Lower leg skin (tissue), 4 donors: ENCODE data around the gene MRRF. TPM values are rescaled to one million over a fixed set of nuclear protein-coding genes. Genes with fewer than 3 reads are reported as not detected.

Source experiments
- DNase-seq, 2 donors: peaks; one replicate each; pipeline ENCODE4 v3.0.0-alpha.2; 2019; ENCODE audit warnings: low spot score in 2 of 2
- H3K4me3 ChIP-seq: fragments of 200-600 bp; sonication (generic); 2 replicates; pipeline ENCODE4 v1.5.1; 2017; ENCODE audit warnings: mild to moderate bottlenecking, low read depth; ENCODE audit not compliant: poor library complexity, severe bottlenecking
- POLR2A ChIP-seq, 2 donors: fragments of 450-650 bp; IDR thresholded peaks; one replicate each; pipeline ENCODE4 v1.6.1; 2016 to 2017; ENCODE audit warnings: antibody characterized with exemption in 2 of 2, mild to moderate bottlenecking in 1 of 2, moderate library complexity in 1 of 2
- WGBS, 2 donors: methylation state at CpG; one replicate each; pipeline ENCODE4 v1.1.5; 2018; 5-methylcytosine and 5-hydroxymethylcytosine counted together
- intact Hi-C: fragments of 100-400 bp; cut with DNase I; formaldehyde crosslinking; loops from one replicate; pipeline ENCODE4 v1.15.0; 2023; ENCODE audit warnings: low total_unique reads
- total RNA-seq, 4 donors: library from RNA; depleted of rRNA; stranded (reverse); fragments of >200 nt; gene quantifications; one replicate each; pipeline ENCODE4 v1.1.0, GENCODE V29; 2016
- TF ChIP-seq, protein P1 (sequence below), 3 donors: fragments of 450-650 bp; IDR thresholded peaks; one replicate each; pipeline ENCODE4 v1.5.1; 2016; ENCODE audit warnings: antibody characterized with exemption in 3 of 3, mild to moderate bottlenecking in 3 of 3, moderate library complexity in 2 of 3

The MRRF gene
- total RNA-seq, 4 donors from 2014 or later, result 30.8 to 56.3 (median 39.9) TPM

DNA sequence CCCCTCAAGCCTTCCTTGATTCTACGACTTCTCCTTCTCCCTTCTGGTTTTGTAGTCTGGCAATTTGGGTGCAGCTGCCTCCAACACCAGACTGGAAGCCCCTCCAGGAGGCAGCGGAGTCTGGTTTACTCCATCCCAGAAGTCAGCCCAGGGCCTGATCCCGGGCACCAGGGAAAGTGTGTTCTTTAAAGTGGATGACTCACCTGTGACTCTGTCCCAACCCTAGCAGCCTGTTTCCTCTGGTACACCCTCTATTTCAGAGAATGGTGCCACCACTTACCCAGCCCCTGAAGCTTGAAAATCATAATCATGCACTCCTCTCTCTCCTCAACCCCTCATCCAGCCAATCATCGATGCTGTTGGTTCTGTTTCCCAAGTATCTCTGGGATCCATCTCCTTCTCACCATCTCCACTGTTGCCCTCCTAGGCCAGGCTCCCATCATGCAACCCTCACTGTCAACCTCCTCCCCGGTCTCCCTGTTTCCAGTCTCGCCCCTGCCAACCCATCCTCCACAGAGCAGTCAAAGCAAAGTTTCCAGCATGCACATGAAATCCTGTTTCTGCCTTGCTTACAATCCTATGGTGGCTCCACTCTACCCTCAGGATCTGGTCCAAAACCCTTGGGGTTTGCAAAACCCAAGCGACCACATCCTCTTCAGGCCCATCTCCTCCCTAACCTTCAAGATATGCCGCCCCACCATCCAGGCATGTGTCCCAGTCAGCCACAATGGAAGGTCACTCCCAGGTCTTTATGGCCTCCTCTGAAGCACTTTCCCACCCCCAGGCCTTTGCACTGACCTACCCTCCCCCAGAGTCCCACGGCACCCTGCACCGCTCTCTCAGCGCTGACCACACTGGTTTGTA lies 46.4 kb upstream of the MRRF start:
- no peak overlapping the region for H3K4me3 ChIP-seq
- intact Hi-C loops, result no loop called here
- WGBS, 2 donors, result 42 to 47% methylated on average over 11 of the region's 11 CpGs
- TF ChIP-seq POLR2A (IDR thresholded peaks at IDR 0.05), result no peak
- TF ChIP-seq, protein P1, sequence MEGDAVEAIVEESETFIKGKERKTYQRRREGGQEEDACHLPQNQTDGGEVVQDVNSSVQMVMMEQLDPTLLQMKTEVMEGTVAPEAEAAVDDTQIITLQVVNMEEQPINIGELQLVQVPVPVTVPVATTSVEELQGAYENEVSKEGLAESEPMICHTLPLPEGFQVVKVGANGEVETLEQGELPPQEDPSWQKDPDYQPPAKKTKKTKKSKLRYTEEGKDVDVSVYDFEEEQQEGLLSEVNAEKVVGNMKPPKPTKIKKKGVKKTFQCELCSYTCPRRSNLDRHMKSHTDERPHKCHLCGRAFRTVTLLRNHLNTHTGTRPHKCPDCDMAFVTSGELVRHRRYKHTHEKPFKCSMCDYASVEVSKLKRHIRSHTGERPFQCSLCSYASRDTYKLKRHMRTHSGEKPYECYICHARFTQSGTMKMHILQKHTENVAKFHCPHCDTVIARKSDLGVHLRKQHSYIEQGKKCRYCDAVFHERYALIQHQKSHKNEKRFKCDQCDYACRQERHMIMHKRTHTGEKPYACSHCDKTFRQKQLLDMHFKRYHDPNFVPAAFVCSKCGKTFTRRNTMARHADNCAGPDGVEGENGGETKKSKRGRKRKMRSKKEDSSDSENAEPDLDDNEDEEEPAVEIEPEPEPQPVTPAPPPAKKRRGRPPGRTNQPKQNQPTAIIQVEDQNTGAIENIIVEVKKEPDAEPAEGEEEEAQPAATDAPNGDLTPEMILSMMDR (IDR thresholded peaks at IDR 0.05), result no peak
- peak in 1 of 2 donors; percentile 71 for DNase-seq

DNA sequence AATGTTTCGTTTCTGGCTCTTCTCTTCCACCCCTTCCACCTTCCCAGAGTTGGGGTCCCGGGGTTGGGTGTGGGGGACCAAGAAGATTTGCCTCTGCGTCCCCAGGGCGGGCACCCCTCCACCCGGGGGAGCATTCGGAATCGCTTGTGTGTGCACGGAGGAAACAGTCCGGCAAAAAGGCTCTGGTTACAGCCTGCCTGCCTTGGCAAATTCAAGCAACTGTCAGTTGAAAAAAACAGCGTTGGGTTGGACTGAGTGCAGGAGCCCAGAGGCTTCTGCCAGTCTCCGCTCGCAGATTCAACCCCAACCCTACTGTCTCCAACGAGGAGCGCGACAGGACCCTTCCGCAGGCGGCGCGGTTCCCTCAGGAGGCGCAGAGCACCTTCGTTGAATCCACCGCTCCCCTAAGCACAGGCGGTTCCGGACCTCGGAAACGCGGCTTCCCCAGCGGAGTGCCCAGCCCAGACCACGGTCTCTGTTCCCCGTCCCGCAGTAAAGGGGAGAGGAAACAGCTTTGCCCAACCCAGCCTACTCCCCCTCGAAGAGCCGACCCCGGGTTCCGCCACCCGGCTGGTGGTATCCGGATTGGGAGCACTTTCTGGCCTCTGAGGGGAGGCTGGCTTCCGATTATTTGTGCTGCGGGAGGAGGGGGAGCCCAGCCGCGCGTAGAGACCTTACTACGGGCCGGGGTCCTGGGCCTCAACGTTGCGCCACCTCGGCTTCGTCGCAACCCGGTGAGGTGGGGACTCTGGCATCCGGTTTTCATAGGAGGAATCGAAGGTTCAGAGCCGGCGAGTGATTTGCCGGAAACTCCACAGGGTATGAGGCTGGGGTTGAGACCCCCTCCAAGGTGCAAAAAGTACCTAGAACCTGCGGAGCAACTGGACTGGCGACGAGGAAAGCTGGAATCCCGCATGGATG lies 45.5 kb upstream of the MRRF start:
- H3K4me3 ChIP-seq, result no peak overlapping the region
- intact Hi-C loops, result no loop called here
- peak in 1 of 2 donors; percentile 78 for DNase-seq
- 5 to 20% methylated on average over 34 to 59 of the region's 59 CpGs for WGBS, 2 donors
- TF ChIP-seq, protein P1 (IDR thresholded peaks at IDR 0.05), result no peak
- TF ChIP-seq POLR2A (IDR thresholded peaks at IDR 0.05), result no peak

DNA sequence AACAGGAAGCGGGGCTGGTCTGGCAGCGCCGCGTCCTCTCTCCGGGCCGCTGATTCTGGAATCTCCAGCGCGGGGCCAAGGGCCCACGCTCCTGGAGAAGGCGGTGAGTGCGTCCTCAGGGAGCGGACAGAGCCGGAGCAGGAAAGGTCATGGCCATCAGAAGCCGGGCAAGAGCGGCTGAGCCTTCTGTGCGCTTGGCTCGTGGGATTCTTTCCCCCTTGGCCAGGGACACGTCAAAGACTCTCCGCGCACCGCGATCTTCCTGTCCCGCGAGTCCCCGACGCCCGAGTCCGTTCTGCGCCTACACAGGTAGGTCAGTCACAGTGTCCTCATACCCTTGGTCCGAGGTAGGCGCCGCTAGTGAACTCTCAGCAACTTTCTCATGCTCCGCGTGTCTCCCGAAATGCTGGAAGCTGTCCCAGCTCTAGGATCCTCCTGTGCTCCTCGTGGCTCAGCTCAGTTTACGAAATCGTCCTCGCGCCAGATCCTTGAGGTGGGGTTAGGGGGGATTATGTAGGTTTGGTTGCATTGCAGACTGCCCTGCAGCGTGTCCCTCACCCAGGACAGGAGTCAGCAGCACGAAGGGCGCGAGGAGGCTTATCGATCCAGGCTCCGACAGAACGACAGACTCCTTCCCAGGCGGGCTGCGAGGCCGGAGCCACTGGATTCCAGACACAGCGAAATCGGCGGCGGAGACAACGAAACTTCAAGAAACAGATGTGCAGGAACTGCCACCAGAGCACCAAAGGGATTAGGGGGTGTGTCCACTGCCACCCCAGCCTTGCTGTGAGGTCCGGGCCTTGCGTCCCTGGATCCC lies 44.6 kb upstream of the MRRF start:
- peak in 1 of 2 donors; percentile 83 for DNase-seq
- TF ChIP-seq POLR2A (IDR thresholded peaks at IDR 0.05), result no peak
- TF ChIP-seq, protein P1 (IDR thresholded peaks at IDR 0.05), result no peak
- no peak overlapping the region for H3K4me3 ChIP-seq
- intact Hi-C loops, result no loop called here
- 23 to 30% methylated on average over 39 to 53 of the region's 57 CpGs for WGBS, 2 donors

DNA sequence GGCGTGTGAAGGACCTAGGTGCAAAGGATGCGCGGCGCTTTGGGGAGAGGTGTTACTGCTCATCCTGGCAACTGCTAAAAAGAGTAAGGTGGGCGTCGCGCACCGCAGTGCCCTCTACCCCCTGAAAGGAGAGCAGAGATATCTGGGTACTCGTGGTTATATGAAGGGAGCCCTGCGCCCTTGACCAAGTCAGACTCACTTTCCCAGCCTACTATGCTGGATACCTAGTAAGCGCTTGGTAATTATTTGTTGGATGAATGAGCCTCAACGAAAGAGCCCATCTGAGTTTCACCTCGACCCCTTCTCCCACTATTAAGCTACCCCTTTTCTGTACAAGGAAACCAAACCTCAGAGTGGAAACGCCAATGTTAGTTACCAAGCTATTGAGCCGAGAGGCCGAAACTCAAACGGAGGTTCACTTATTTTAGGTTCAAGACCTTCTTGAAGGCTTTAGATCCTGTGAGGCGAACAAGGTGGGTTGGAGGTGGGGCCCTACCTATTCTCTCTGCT lies 44.0 kb upstream of the MRRF start:
- H3K4me3 ChIP-seq, result no peak overlapping the region
- no peak for DNase-seq
- WGBS, 2 donors, result 33 to 49% methylated on average over 18 of the region's 18 CpGs
- intact Hi-C loops, result no loop called here
- TF ChIP-seq, protein P1 (IDR thresholded peaks at IDR 0.05), result no peak
- no peak for TF ChIP-seq POLR2A (IDR thresholded peaks at IDR 0.05)

DNA sequence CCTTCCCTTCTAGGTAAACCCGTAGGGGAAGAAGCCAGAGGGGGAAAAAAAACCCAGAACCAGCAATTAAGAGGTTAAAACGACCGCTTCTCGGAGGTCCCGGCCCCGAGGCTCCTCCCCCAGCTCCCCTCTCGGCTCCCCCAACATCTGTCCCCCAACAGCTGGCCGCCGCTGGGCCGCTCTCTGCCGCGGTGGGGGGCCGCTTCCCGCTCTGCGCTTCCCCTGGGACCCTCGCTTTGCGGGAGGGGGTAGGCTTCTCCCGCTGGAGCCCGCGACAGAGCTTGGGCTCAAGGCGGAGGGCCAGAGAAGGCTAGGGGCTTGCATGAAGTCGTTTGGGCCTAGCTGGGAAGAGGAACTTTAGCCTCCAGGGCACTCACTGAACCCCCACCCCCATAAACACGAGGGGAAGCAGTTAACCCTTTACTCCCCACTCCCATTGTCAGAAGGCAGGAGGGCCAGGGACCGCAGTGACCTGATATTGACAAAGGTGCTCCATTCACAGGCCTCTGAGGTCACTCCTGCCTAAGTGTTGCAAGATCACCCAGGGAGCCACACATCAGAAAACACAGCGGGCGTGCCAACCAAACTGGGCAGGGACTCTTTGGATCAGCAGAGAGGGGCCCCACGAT lies 43.4 kb upstream of the MRRF start:
- peak in 1 of 2 donors; percentile 72 for DNase-seq

More for the DNA sequence above, 43.4 kb upstream of the MRRF start:
- no peak for TF ChIP-seq POLR2A (IDR thresholded peaks at IDR 0.05)
- TF ChIP-seq, protein P1 (IDR thresholded peaks at IDR 0.05), result no peak
- intact Hi-C loops, result no loop called here
- 28 to 31% methylated on average over 19 to 27 of the region's 27 CpGs for WGBS, 2 donors
- H3K4me3 ChIP-seq, result no peak overlapping the region
